Measurements from ENCODE around the gene LPP. TPM values are rescaled to one million over a fixed set of nuclear protein-coding genes. Genes with fewer than 3 reads are reported as not detected.
A peak's percentile ranks its signal among the peaks of the same experiment; 100 is the strongest.

Gene LPP
- total and polyA plus RNA-seq, 2 donors (not counting 1 experiment from before 2014, with no cell fraction given): 7.6 to 81.7 TPM

DNA sequence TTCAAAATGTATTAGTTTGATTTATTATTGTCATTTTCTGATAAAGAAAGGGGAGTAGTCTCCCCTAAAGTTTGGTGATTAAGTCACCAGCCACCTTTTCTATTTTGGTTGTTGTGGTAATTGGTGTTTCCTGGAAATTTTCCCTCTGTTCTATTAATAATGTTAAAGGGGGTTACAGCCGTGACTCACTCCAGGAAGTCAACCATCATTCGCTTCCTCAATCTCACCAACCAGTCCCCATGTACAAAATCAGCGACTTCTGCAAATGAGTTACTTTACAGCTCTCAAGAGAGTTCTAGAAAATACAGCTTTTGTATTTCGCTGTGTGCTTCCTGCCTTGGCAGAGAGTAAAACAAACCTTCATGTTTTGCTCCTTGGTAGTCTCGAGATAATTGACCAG is 285.1 kb downstream of the LPP start:
- Mint-ChIP-seq H3K9me3 (ENCODE audit: insufficient read depth) (no peaks in the 10 kb centered on the region), H3K4me1 (peaks cover 82% of the 10 kb centered on the region), H3K27ac (peak overlapping the region; percentile 92), H3K27me3 (no peaks in the 10 kb centered on the region), H3K4me3 (peak overlapping the region; percentile 44)
- POLR2A ChIA-PET: interaction anchor here (4.3 kb wide), 1 partner anchor 17 kb away, joined by 19 read pairs; no protein-coding TSS in a partner anchor
- peaks cover 71 to 80% of the 10 kb centered on the region in 2 donors for H3K4me1 ChIP-seq (ENCODE audit: control insufficient read depth in 2 of 2, insufficient read depth in 2 of 2, low read length in 2 of 2)
- TF ChIP-seq EZH2 (IDR thresholded peaks at IDR 0.05; ENCODE audit: borderline replicate concordance, insufficient read depth, low read depth, low read length, poor library complexity, severe bottlenecking): no peak
- TF ChIP-seq, protein P1, sequence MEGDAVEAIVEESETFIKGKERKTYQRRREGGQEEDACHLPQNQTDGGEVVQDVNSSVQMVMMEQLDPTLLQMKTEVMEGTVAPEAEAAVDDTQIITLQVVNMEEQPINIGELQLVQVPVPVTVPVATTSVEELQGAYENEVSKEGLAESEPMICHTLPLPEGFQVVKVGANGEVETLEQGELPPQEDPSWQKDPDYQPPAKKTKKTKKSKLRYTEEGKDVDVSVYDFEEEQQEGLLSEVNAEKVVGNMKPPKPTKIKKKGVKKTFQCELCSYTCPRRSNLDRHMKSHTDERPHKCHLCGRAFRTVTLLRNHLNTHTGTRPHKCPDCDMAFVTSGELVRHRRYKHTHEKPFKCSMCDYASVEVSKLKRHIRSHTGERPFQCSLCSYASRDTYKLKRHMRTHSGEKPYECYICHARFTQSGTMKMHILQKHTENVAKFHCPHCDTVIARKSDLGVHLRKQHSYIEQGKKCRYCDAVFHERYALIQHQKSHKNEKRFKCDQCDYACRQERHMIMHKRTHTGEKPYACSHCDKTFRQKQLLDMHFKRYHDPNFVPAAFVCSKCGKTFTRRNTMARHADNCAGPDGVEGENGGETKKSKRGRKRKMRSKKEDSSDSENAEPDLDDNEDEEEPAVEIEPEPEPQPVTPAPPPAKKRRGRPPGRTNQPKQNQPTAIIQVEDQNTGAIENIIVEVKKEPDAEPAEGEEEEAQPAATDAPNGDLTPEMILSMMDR (IDR thresholded peaks at IDR 0.05): no peak
- no peaks in the 10 kb centered on the region for H3K36me3 ChIP-seq (replicated peaks in 1 of 2; ENCODE audit: control extremely low read depth in 1 of 2, control insufficient read depth in 1 of 2, extremely low read depth in 1 of 2, insufficient read depth in 2 of 2, low read length in 1 of 2)
- H3K27me3 ChIP-seq (replicated peaks in 1 of 4; ENCODE audit: control extremely low read depth in 1 of 4, control insufficient read depth in 3 of 4, insufficient read depth in 4 of 4, low read length in 3 of 4): no peaks in the 10 kb centered on the region
- H3K9me3 ChIP-seq (ENCODE audit: control extremely low read depth in 1 of 3, control insufficient read depth in 2 of 3, insufficient read depth in 1 of 3, low read length in 2 of 3): peaks cover 0 to 4% (median 0%) of the 10 kb centered on the region in 3 donors
- peak overlapping the region; percentile 52 for H3K4me2 ChIP-seq (replicated peaks; ENCODE audit: low read depth, low read length, poor library complexity, severe bottlenecking)
- ATAC-seq (ENCODE audit: low read depth) (peak; percentile 90), DNase-seq (peak; percentile 88)
- peak overlapping the region; percentile 93 to 96 for H3K27ac ChIP-seq (ENCODE audit: low read length in 2 of 2)
- peak overlapping the region; percentile 11 for H2AFZ ChIP-seq (ENCODE audit: insufficient read depth, low read depth, low read length, poor library complexity, severe bottlenecking)
- intact Hi-C loops (cut with micrococcal nuclease): loop anchor here (1.0 to 5.0 kb wide), 8 partner anchors 8 to 694 kb away; partner anchors contain the start of gene BCL6
- peak overlapping the region; percentile 38 for H3K9ac ChIP-seq (ENCODE audit: low read length)
- H4K20me1 ChIP-seq (ENCODE audit: control insufficient read depth, insufficient read depth, low read length, poor library complexity, severe bottlenecking): no peaks in the 10 kb centered on the region
- CTCF ChIA-PET: interaction anchor here (0.8 to 2.9 kb wide), 6 partner anchors 18 to 700 kb away, joined by 3 to 12 read pairs (median 4); no protein-coding TSS in a partner anchor
- peaks cover 16% of the 10 kb centered on the region for H3K79me2 ChIP-seq (ENCODE audit: control insufficient read depth, insufficient read depth, low read length)
- 6% methylated on average over 3 of the region's 5 CpGs for WGBS (ENCODE audit: insufficient coverage)
- peak overlapping the region in 1 of 5 experiments; percentile 27 for H3K4me3 ChIP-seq (ENCODE audit: control extremely low read depth in 1 of 5, extremely low read depth in 1 of 5, insufficient read depth in 1 of 5, low read depth in 2 of 5, low read length in 4 of 5)

DNA sequence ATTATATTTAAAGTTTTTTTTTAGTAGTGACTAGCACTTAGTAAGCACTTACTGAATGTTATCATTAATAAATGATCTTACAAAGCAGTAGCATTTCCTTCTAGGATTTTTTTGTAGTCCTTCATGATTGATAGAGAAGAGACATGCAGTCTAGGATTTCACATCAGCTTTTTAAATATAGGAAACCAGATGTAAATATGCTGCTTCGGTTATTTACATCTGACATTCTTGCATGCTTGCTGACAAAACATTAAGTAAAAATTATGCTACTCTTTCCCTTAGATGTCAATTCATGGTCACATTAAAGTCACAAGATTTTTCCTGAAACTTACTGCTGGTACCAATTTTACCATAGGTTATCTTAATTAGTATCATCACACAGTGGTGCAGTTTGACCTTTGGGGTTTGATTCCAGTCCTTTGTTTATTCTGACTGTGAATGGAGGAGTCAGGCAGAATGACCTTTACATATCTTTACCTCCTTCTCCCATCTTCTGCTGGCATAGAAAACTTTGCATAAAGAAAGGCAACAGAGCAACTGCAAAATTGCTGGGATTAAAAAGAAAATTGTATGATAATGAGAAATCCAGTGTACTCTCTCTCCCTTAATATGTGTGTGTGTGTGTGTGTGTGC is 286.5 kb downstream of the LPP start:
- H3K27ac Mint-ChIP-seq: peak overlapping the region; percentile 90
- H3K4me3 ChIP-seq (ENCODE audit: control extremely low read depth in 1 of 5, extremely low read depth in 1 of 5, insufficient read depth in 1 of 5, low read depth in 2 of 5, low read length in 4 of 5): peak overlapping the region in 1 of 5 experiments; percentile 27
- no CpG with 5 or more reads among the region's 1 CpG for WGBS (ENCODE audit: insufficient coverage)
- peak overlapping the region; percentile 93 to 96 for H3K27ac ChIP-seq (ENCODE audit: low read length in 2 of 2)
- H2AFZ ChIP-seq (ENCODE audit: insufficient read depth, low read depth, low read length, poor library complexity, severe bottlenecking): no peak overlapping the region
- H3K4me1 ChIP-seq (ENCODE audit: control insufficient read depth in 2 of 2, insufficient read depth in 2 of 2, low read length in 2 of 2): peaks cover 67 to 70% of the 10 kb centered on the region in 2 donors
- ChIA-PET POLR2A (interaction anchor here (4.3 kb wide), 1 partner anchor 19 kb away, joined by 19 read pairs; no protein-coding TSS in a partner anchor), CTCF (interaction anchor here (0.9 to 2.0 kb wide), 6 partner anchors 39 to 702 kb away, joined by 3 to 6 read pairs (median 4); no protein-coding TSS in a partner anchor)
- H3K4me3 Mint-ChIP-seq: peak overlapping the region; percentile 64
- H3K4me2 ChIP-seq (replicated peaks; ENCODE audit: low read depth, low read length, poor library complexity, severe bottlenecking): peak overlapping the region; percentile 52
- H3K4me1 Mint-ChIP-seq: peaks cover 84% of the 10 kb centered on the region
- peaks cover 16% of the 10 kb centered on the region for H3K79me2 ChIP-seq (ENCODE audit: control insufficient read depth, insufficient read depth, low read length)
- no peak for TF ChIP-seq EZH2 (IDR thresholded peaks at IDR 0.05; ENCODE audit: borderline replicate concordance, insufficient read depth, low read depth, low read length, poor library complexity, severe bottlenecking)
- TF ChIP-seq, protein P1 (IDR thresholded peaks at IDR 0.05): no peak
- ATAC-seq (ENCODE audit: low read depth) (no peak), DNase-seq (no peak)
- H3K9me3 ChIP-seq (ENCODE audit: control extremely low read depth in 1 of 3, control insufficient read depth in 2 of 3, insufficient read depth in 1 of 3, low read length in 2 of 3): peaks cover 0 to 4% (median 0%) of the 10 kb centered on the region in 3 donors
- H3K36me3 ChIP-seq (replicated peaks in 1 of 2; ENCODE audit: control extremely low read depth in 1 of 2, control insufficient read depth in 1 of 2, extremely low read depth in 1 of 2, insufficient read depth in 2 of 2, low read length in 1 of 2): no peaks in the 10 kb centered on the region
- intact Hi-C loops (cut with micrococcal nuclease): loop anchor here (5.0 kb wide), 1 partner anchor 198 kb away; no protein-coding TSS in a partner anchor
- no peaks in the 10 kb centered on the region for H4K20me1 ChIP-seq (ENCODE audit: control insufficient read depth, insufficient read depth, low read length, poor library complexity, severe bottlenecking)
- no peaks in the 10 kb centered on the region for H3K27me3 Mint-ChIP-seq
- H3K9me3 Mint-ChIP-seq (ENCODE audit: insufficient read depth): no peaks in the 10 kb centered on the region
- H3K27me3 ChIP-seq (replicated peaks in 1 of 4; ENCODE audit: control extremely low read depth in 1 of 4, control insufficient read depth in 3 of 4, insufficient read depth in 4 of 4, low read length in 3 of 4): no peaks in the 10 kb centered on the region
- peak overlapping the region; percentile 30 for H3K9ac ChIP-seq (ENCODE audit: low read length)
